Stimulated activated CD4-positive, alpha-beta T cell treated with anti-CD3 and anti-CD28 coated beads, Interleukin-1b, Interleukin-23, amount 100 ng/mL, for 1 hour (primary cell): ENCODE results near the gene POLR3F.
"Not testable (repeated sequence)": the region's sequence is repeated elsewhere in the genome, so short reads cannot be mapped to it uniquely, and the experiment has no call there.

Experiments used
- DNase-seq, 2 donors: peaks; one replicate each; pipeline ENCODE4 v3.0.0-alpha.2; 2020; ENCODE audit warnings: low read depth in 2 of 2

Gene POLR3F

DNA sequence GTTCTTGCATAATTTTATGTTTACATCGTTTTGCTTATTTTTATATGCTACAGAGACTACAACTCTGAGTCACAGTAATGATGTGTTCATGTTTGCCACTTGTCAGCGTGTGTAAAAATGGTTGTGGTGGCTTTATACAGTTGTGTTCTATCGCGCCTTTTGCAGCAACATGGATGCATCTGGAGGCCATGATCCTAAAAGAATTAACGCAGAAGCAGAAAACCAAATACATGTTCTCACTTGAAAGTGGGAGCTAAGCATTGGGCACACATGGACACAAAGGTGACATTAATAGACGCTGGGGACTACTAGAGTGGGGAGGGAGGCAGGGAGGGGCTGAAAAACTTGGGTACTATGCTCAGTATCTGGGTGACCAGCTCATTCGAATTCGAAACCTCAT, 39.6 kb downstream of the POLR3F start:
- no peak for DNase-seq

DNA sequence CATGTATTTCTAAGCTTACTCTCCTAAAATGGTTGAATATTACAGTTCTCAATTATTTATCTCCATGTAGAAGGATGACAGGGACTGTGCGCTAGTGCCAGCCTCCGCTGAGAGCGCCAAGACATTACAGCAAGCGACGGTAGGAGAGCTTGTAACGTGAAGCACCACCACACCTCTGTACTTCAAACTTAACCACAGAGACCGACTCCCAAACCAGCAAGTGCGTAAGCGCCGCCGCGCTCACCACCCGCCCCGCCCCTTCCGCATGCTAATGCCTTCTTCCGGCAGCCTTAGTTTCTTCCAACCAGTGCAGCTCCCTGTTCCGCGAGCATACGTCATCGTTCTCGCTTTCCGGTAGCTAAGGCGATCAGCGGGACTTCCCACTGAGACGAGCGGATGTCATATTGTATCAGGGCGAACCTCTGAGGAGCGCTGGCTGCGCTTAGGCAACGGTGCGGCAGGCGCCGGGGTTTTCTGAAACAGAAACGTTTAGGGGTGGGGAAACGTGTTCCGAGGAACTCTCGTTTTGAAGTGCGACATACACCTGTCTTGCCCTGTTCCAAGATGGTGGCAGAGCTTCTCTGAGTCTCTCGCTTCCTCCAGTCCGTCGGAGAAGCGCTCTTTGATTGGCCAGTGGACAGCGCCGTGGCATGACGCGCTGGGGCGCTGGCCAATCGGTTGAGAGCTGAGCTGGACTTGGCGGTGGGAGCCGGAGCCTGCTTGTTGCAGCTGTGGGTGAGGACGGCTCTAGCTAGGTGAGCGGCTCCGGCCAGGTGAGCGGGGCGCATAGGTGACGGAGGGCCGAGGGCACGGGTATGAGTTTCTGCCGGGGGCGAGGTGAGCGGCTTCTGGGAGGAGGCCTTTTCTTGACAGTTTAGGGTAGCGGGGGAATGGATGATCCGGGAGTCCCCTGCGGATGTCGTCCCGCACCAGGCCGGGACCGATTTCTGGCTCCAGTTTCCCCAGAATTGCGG, 40.3 kb downstream of the POLR3F start, which contains the start of gene SEC23B:
TSS of gene SEC23B (plus strand) at position 723 of the 974 bp plus-strand sequence. CDS start 2,896 bp downstream, outside the sequence.
- DNase-seq: peak; percentile 93 to 94

DNA sequence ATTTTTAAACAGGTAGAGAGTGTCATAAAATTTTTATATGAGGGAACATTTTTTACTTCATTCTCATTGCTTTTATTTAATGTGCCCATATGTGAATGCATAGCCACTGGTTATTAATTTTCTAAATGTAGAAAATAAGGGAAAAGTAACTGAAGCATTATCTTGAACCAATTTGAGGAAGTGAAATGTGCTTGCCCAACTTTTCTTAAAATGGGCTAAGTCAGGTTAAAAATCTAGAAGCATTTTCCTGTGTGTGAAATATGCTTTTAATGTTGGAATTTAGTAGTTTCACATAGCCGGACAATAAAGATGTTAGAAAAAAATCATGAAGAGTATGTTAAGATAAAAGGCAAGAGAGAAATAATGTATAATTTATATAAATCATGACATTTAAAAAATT, 44.4 kb downstream of the POLR3F start:
- DNase-seq: no peak

DNA sequence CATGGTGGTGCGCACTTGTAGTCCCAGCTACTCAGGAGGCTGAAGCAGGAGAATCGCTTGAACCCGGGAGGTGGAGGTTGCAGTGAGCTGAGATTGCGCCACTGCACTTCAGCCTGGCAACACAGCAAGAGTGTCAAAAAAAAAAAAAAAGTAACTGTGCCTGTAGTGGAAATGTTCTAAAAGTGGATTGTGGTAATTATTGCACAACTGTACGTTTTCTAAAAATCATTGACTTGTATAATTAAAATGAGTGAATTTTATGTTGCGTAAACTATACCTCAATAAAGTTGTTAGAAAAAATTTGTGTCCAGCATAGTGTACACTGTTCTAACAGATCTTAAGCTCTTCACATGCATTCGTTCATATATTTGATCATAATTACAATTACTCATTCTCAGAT, 46.0 kb downstream of the POLR3F start:
- DNase-seq: no peak

DNA sequence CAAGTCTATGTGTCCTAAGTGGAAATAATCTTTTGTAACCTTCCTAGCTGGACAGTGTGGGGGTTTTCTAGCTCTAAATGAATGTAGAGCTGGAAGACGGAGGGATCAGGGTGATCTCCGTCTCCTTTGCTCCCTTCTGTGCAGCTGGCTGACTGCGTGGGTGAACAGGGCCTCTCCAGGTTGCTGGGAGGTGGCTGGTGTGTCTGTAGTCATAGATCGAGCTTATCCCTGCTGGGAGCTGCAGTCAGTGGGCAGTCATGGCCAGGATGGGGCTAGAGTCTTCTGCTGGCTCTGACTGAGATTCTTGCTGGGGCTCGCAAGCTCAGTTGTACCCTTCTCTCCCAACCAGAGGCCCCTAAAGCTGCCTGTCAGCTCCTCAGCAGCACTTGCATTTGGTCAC, 46.9 kb downstream of the POLR3F start:
- no peak for DNase-seq

DNA sequence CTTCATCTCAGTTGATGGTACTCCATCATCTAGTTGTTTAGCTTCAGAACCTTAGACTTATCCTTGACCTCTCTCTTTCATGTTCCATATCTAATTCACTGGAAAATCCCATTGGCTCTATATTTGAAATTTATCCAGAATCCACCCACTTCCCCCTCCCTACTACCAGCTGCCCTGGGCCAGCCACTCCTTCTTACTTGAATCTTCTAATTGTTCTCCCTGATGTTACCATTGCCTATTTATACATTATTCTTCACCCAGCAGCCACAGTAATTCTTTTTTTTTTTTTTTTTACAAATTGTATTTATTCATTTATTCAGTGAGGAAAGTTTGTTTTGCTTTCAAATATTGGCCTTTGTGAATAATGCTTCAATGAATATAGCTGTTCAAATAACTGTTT, 48.8 kb downstream of the POLR3F start:
- no peak for DNase-seq

DNA sequence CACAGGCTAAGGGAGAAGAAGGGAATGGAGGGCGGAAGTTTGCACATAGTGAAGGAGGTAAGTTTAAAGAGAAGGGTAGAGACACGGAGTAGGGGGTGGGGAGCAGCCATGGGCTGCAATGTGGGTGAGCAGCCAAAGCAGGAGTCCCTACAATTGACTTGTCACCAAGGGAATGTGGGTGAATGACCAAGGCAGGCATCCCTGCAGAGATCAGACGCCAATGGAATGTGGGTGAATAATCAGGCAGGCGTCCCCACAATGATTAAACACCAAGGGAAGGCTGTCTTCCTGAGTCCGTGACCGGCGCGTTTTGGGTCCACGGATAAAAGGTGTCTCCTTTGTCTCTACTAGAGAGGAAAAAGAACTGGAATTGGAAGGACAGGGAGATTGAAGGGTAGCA, 54.9 kb downstream of the POLR3F start:
- DNase-seq: not testable (repeated sequence)

DNA sequence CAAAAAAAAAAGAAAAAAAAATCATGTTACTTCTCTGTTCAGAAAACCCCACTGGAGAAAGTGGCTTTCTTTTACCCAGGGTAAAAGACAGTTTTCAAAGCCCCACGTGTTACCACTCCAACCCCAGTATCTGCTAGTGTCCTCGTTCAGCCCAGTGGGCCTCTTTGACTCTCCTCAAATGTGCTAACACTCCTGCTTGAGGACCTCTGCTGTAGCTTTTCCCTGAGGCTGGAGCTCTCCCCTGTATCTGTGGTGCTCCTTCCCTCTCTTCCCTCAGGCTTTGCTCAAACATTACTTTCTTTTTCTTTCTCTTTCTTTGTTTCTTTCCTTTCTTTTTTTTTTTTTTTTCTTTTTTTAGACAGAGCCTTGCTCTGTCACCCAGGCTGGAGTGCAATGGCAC, 55.9 kb downstream of the POLR3F start:
- DNase-seq: no peak

DNA sequence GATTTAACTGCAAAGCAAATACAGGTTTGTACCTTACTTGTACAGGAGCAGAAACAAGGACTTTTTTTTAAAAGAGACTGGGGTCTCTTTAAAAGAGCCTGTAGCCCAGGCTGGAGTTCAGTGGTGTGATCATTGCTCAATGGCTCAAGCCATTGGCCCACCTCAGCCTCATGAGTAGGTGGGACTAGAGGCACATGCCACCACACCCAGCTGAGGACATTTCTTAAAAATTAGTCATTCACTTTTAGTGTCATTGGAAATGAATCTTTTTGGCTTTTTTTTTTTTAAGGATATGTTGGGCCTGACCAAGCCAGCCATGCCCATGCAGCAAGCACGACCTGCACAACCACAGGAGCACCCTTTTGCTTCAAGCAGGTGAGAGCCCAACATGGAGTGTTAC, 57.5 kb downstream of the POLR3F start:
- no peak for DNase-seq

DNA sequence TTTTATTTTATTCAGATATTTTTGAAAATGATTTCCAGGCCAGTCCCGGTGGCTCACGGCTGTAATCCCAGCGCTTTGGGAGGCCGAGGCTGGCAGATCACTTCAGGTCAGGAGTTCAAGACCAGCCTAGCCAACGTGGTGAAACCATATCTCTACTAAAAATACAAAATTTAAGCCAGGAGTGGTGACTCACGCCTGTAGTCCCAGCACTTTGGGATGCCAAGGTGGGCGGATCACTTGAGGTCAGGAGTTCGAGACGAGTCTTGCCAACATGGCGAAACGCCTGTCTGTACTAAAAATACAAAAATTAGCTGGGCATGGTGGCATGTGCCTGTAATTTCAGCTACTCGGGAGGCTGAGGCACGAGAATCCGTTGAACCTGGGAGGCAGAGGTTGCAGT, 59.6 kb downstream of the POLR3F start:
- not testable (repeated sequence) for DNase-seq

DNA sequence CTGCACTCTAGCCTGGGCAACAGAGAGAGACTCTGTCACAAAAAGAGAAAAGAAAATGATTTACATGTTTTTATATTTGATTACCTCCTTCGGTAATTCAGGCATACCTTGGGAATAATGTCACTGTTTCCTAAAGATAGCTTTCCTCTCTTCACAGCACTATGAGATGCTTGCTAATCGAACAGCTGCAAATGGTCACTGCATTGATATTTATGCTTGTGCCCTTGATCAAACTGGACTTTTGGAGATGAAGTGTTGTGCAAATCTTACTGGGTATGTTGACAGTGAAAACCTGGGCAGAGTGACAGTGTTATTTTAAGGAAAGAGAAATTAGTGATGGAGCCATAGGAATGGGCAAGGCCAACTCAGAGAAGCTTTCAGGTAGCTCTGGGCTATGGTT, 60.1 kb downstream of the POLR3F start:
- no peak for DNase-seq

DNA sequence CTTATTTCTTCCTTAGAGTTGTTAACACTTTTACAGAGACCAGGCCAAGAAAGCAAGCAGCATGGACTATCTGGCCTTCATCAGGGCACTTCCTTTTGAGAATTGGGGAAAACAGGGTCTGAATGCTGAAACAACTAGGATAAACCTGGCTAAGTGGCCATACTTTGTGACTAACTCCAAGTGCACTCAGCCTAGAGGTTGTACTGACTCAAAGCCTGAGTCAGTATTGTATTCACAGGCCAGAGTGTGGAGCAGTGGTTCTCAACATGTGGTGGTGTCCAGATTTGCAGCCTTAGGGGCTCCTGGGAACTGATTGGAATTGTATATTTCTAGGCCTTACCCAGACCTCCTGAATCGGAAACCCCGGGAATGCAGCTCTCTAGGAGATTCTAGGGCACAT, 60.6 kb downstream of the POLR3F start:
- DNase-seq: no peak

DNA sequence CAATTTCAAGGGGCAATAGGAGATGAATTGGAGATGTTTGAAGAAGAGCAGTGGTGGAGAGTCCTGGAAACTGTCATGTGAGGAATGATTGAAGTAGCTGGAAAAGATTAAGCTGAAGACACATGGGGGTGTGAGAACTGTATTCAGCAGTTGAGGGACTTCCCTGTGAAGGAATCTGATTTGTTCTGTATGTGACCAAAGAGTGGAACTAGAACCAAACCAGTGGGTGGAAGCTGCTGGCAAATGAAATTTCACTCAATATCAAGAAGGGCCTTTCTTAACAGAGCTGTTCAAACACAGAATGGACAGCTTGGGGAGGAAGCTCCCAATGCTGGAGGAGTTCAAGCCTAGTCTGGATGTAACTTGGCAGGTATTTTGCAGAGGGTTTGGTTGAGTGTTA, 61.9 kb downstream of the POLR3F start:
- DNase-seq: no peak

DNA sequence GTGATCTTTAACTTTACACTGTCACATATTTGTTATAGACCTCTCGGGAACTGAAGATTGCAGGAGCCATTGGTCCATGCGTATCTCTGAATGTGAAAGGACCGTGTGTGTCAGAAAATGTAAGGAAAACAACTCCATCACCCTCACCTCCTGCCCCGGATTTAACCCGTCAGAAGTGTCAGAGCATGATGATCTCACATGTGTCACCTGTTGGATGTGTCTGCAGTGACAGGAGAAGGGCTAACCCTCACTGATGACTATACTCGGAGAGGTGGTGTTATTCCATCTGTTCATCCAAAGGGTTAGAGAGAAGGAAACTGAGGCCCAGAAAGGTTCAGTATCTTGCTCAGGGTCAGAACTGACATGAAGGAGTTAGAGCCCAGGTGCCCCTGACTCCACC, 65.4 kb downstream of the POLR3F start:
- no peak for DNase-seq

DNA sequence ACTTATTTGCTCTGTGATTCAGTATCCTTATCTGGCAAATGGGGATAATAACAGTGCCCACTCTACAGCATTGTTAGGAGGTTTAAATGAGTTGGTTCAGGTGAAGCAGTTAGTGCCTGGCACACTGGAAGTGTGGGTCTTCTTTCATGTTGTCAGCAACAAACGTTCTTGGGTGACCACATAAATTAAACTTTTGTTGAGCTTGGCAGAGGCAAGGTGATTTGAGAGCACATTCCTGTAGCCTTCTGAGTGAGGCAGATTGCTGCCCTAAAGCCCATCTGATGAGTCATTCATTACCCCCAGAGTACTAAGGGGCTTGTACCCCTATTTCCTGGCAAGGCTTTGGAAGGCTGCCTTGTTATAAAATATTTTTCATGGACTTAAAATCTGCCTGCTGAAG, 66.3 kb downstream of the POLR3F start:
- no peak for DNase-seq

DNA sequence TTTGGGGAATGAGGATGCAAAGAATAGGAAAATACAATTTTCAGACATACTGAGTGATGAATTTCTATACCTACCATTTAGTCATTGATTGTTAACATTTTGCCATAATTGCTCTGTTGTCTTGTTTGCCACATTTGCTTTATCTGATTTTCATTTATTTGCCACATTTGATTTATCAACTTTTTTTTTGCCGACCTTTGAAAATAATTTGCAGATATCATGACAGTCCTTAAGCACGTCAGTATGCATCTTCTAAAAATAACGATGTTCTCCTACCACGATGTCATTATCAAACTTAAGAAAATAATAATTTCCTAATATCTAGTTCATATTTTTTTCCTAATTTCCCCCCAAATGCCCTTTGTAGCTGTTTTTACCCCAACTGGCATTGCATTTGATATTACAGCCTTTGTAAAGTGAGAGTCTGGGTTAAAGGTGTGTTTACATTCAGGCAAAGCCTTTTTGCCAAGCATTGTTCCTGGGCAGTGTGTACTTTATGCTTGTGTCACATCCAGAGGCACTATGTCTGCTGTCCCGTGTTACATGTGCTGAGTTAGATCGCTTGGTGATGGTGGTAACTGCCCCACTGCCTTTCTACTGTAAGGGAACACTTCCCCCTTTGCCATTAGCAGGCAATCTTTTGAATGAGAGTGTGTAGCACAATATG, 66.9 kb downstream of the POLR3F start:
- DNase-seq: no peak
